ENCODE results near the gene STXBP5. TPM values are rescaled to one million over a fixed set of nuclear protein-coding genes. Genes with fewer than 3 reads are reported as not detected.

The STXBP5 gene
- total and polyA plus RNA-seq, 9 of the 15 experiments (the other 6 are each of a cell fraction or from before 2014, with no cell fraction given), result 23.3 to 172 (median 71.5) TPM

- TF ChIP-seq SFPQ (IDR thresholded peaks at IDR 0.05; ENCODE audit: low read depth, low read length) (no peak), ZNF23 (CRISPR knock-in tag; IDR thresholded peaks at IDR 0.05) (no peak), CSDE1 (IDR thresholded peaks at IDR 0.05) (peak in 1 of 2 experiments; percentile 74; a peak in 1 of 4 replicates), KLF13 (tag; IDR thresholded peaks at IDR 0.05; ENCODE audit: borderline replicate concordance, low read depth) (no peak), KLF10 (CRISPR knock-in tag; IDR thresholded peaks at IDR 0.05) (no peak), NRF1 (conservative IDR thresholded peaks at IDR 0.05 in 1 of 2, IDR thresholded peaks at IDR 0.05 in 1 of 2) (no peak), ELF2 (CRISPR knock-in tag; IDR thresholded peaks at IDR 0.05) (peak; percentile 51; the same call in 1 of the 2 replicates), TCFL5 (CRISPR knock-in tag; conservative IDR thresholded peaks at IDR 0.05) (no peak), ZNF253 (CRISPR knock-in tag; conservative IDR thresholded peaks at IDR 0.05) (no peak), HMGN3 (IDR thresholded peaks at IDR 0.05; ENCODE audit: borderline replicate concordance, extremely low read depth, insufficient read length, low read depth, low read length) (no peak), KAT8 (IDR thresholded peaks at IDR 0.05; ENCODE audit: low read depth) (no peak), ELK1 (CRISPR knock-in tag; IDR thresholded peaks at IDR 0.05) (no peak), MXI1 (IDR thresholded peaks at IDR 0.05; ENCODE audit: low read depth, low read length) (no peak), SREBF2 (CRISPR knock-in tag; IDR thresholded peaks at IDR 0.05) (no peak), SRSF7 (optimal IDR thresholded peaks at IDR 0.05; ENCODE audit: low read depth, low read length) (no peak), CREM (IDR thresholded peaks at IDR 0.05; ENCODE audit: low read depth) (no peak), ZNF347 (CRISPR knock-in tag; IDR thresholded peaks at IDR 0.05; ENCODE audit: low read depth) (no peak), YBX1 (IDR thresholded peaks at IDR 0.05) (no peak), KHSRP (IDR thresholded peaks at IDR 0.05) (no peak), ZNF121 (CRISPR knock-in tag; conservative IDR thresholded peaks at IDR 0.05) (no peak), GTF2E2 (tag; IDR thresholded peaks at IDR 0.05) (no peak; the same call in 1 of the 2 replicates), DPF2 (IDR thresholded peaks at IDR 0.05) (peak; percentile 77), MCM7 (IDR thresholded peaks at IDR 0.05) (no peak), TFAM (CRISPR knock-in tag; conservative IDR thresholded peaks at IDR 0.05) (no peak), POLR2H (tag; IDR thresholded peaks at IDR 0.05; ENCODE audit: low read depth) (no peak; the same call in 1 of the 2 replicates), NR2F6 (CRISPR knock-in tag; IDR thresholded peaks at IDR 0.05) (no peak), C11orf30 (IDR thresholded peaks at IDR 0.05; ENCODE audit: low read depth) (no peak), USF2 (CRISPR knock-in tag; IDR thresholded peaks at IDR 0.05) (no peak), ZFPM2 (CRISPR knock-in tag; IDR thresholded peaks at IDR 0.05) (no peak)
These were observed 44.5 kb upstream of the STXBP5 start (continued) for GRCh38 chr6:147159536-147160374.

All from K562 (cell line).